ENCODE measurements around the gene LINGO4. TPM values are rescaled to one million over a fixed set of nuclear protein-coding genes. Genes with fewer than 3 reads are reported as not detected.

The LINGO4 gene
- total and polyA plus RNA-seq, 2 of the 13 experiments (the other 11 are each of a cell fraction or from before 2014, with no cell fraction given) = 0.02 to 0.05 TPM

GRCh38 chr1:151790940-151791651, 14.1 kb downstream of the LINGO4 start (continued):
- no peak for TF ChIP-seq FUBP1 (CRISPR knock-in tag; IDR thresholded peaks at IDR 0.05; ENCODE audit: borderline replicate concordance)
- TF ChIP-seq ZNF777 (CRISPR knock-in tag; IDR thresholded peaks at IDR 0.05) = peak; percentile 26
- TF ChIP-seq TCF7 (IDR thresholded peaks at IDR 0.05; ENCODE audit: low read depth) = no peak
- peak; percentile 5; the same call in 1 of the 2 replicates for TF ChIP-seq KDM2A (CRISPR knock-in tag; IDR thresholded peaks at IDR 0.05; ENCODE audit: borderline replicate concordance, low read depth)
- 0 out of 2 replicates have a peak, but pooled peaks have one; percentile 47 for TF ChIP-seq THAP9 (CRISPR knock-in tag; IDR thresholded peaks at IDR 0.05; ENCODE audit: borderline replicate concordance)
- no peak for TF ChIP-seq KDM6A (CRISPR knock-in tag; IDR thresholded peaks at IDR 0.05; ENCODE audit: low read depth)
- TF ChIP-seq, protein P1, sequence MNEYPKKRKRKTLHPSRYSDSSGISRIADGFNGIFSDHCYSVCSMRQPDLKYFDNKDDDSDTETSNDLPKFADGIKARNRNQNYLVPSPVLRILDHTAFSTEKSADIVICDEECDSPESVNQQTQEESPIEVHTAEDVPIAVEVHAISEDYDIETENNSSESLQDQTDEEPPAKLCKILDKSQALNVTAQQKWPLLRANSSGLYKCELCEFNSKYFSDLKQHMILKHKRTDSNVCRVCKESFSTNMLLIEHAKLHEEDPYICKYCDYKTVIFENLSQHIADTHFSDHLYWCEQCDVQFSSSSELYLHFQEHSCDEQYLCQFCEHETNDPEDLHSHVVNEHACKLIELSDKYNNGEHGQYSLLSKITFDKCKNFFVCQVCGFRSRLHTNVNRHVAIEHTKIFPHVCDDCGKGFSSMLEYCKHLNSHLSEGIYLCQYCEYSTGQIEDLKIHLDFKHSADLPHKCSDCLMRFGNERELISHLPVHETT (CRISPR knock-in tag; conservative IDR thresholded peaks at IDR 0.05) = no peak
- 0 out of 2 replicates have a peak, but pooled peaks have one; percentile 62 for TF ChIP-seq FOXO4 (CRISPR knock-in tag; conservative IDR thresholded peaks at IDR 0.05)
- peak; percentile 13; the same call in 1 of the 2 replicates for TF ChIP-seq TAF1 (CRISPR knock-in tag; IDR thresholded peaks at IDR 0.05)
- peak; percentile 11; the same call in 1 of the 2 replicates for TF ChIP-seq ETV5 (CRISPR knock-in tag; IDR thresholded peaks at IDR 0.05; ENCODE audit: borderline replicate concordance)
- TF ChIP-seq FOXJ3 (CRISPR knock-in tag; IDR thresholded peaks at IDR 0.05; ENCODE audit: borderline replicate concordance) = no peak
- 0 out of 2 replicates have a peak, but pooled peaks have one; percentile 29 for TF ChIP-seq ZBTB21 (CRISPR knock-in tag; IDR thresholded peaks at IDR 0.05)
- peak; percentile 45; the same call in 1 of the 2 replicates for TF ChIP-seq ZNF501 (CRISPR knock-in tag; IDR thresholded peaks at IDR 0.05)
- peak; percentile 22; the same call in 1 of the 2 replicates for TF ChIP-seq ATF2 (CRISPR knock-in tag; IDR thresholded peaks at IDR 0.05)
- TF ChIP-seq HOXA7 (CRISPR knock-in tag; IDR thresholded peaks at IDR 0.05) = no peak
- TF ChIP-seq SPEN (CRISPR knock-in tag; IDR thresholded peaks at IDR 0.05; ENCODE audit: low read depth) = no peak
- TF ChIP-seq CHD2 (IDR thresholded peaks at IDR 0.05; ENCODE audit: low read depth, low read length) = peak; percentile 93
- TF ChIP-seq SMARCE1 (IDR thresholded peaks at IDR 0.05; ENCODE audit: borderline replicate concordance) = no peak
- TF ChIP-seq ZNF790 (CRISPR knock-in tag; IDR thresholded peaks at IDR 0.05; ENCODE audit: borderline replicate concordance) = 0 out of 2 replicates have a peak, but pooled peaks have one; percentile 65

Measured in HepG2 (cell line).